ENCODE data around the gene AMPD2. TPM values are rescaled to one million over a fixed set of nuclear protein-coding genes. Genes with fewer than 3 reads are reported as not detected.

The AMPD2 gene
- polyA plus RNA-seq, 1 donor (not counting 4 experiments of a cell fraction or from before 2014, with no cell fraction given) = 17.6 TPM

- Histone ChIP-seq H3K9ac (ENCODE audit: control insufficient read depth, extremely low read depth, insufficient read depth, low read length) (no peak overlapping the region), H3K27me3 (ENCODE audit: control insufficient read depth, extremely low read depth, insufficient read depth, low read length) (no peaks in the 10 kb centered on the region), H4K20me1 (ENCODE audit: control insufficient read depth, extremely low read depth, insufficient read depth, low read length) (no peaks in the 10 kb centered on the region), H3K9me1 (ENCODE audit: control insufficient read depth, extremely low read depth, insufficient read depth, low read length) (no peaks in the 10 kb centered on the region), H3K27ac (ENCODE audit: control insufficient read depth, insufficient read depth, low read length) (no peak overlapping the region), H2AFZ (ENCODE audit: control insufficient read depth, low read length) (no peak overlapping the region), H3K4me1 (ENCODE audit: control insufficient read depth, extremely low read depth, insufficient read depth, low read length) (no peaks in the 10 kb centered on the region), H3K36me3 (ENCODE audit: control insufficient read depth in 2 of 2, extremely low read depth in 1 of 2, insufficient read depth in 2 of 2, low read length in 2 of 2) (peaks cover 0 to 10% of the 10 kb centered on the region in 2 experiments), H3K79me2 (ENCODE audit: control insufficient read depth, insufficient read depth, low read length) (no peaks in the 10 kb centered on the region), H3K4me2 (ENCODE audit: control insufficient read depth, extremely low read depth, insufficient read depth, low read depth, low read length) (no peak overlapping the region), H3K9me3 (ENCODE audit: control insufficient read depth, low read depth, low read length) (no peaks in the 10 kb centered on the region), H3K4me3 (ENCODE audit: control insufficient read depth in 2 of 3, extremely low read depth in 1 of 3, insufficient read depth in 2 of 3, low read depth in 1 of 3, low read length in 3 of 3) (no peak overlapping the region)
- DNase-seq (ENCODE audit: low read depth, low spot score) (no peak), FAIRE-seq (peak; percentile 9)
- TF ChIP-seq CTCF (optimal IDR thresholded peaks at IDR 0.05 in 1 of 3, IDR thresholded peaks at IDR 0.05 in 1 of 3, conservative IDR thresholded peaks at IDR 0.05 in 1 of 3; ENCODE audit: extremely low read depth in 1 of 3, insufficient read depth in 2 of 3, low read length in 3 of 3) = no peak
- no peak for TF ChIP-seq EZH2 (IDR thresholded peaks at IDR 0.05; ENCODE audit: low read length)
- dilution Hi-C loops (cut with MboI; ENCODE audit: extremely low pct_ligation_motif_present, low sequenced_read_pairs) = no loop called here
Observed at GRCh38 chr1:109603229-109603628, 16.4 kb upstream of the AMPD2 start.

GRCh38 chr1:109605381-109605780 lies 14.3 kb upstream of the AMPD2 start:
- no peaks in the 10 kb centered on the region for H3K27me3 ChIP-seq (ENCODE audit: control insufficient read depth, extremely low read depth, insufficient read depth, low read length)
- H3K9me3 ChIP-seq (ENCODE audit: control insufficient read depth, low read depth, low read length) = no peaks in the 10 kb centered on the region
- no peaks in the 10 kb centered on the region for H3K4me1 ChIP-seq (ENCODE audit: control insufficient read depth, extremely low read depth, insufficient read depth, low read length)
- DNase-seq (ENCODE audit: low read depth, low spot score) (no peak), FAIRE-seq (no peak)
- no peak overlapping the region for H3K9ac ChIP-seq (ENCODE audit: control insufficient read depth, extremely low read depth, insufficient read depth, low read length)
- H3K9me1 ChIP-seq (ENCODE audit: control insufficient read depth, extremely low read depth, insufficient read depth, low read length) = no peaks in the 10 kb centered on the region
- H3K36me3 ChIP-seq (ENCODE audit: control insufficient read depth in 2 of 2, extremely low read depth in 1 of 2, insufficient read depth in 2 of 2, low read length in 2 of 2) = peaks cover 0 to 5% of the 10 kb centered on the region in 2 experiments
- no peak overlapping the region for H3K4me3 ChIP-seq (ENCODE audit: control insufficient read depth in 2 of 3, extremely low read depth in 1 of 3, insufficient read depth in 2 of 3, low read depth in 1 of 3, low read length in 3 of 3)
- no peak overlapping the region for H3K4me2 ChIP-seq (ENCODE audit: control insufficient read depth, extremely low read depth, insufficient read depth, low read depth, low read length)
- dilution Hi-C loops (cut with MboI; ENCODE audit: extremely low pct_ligation_motif_present, low sequenced_read_pairs) = no loop called here
- no peaks in the 10 kb centered on the region for H3K79me2 ChIP-seq (ENCODE audit: control insufficient read depth, insufficient read depth, low read length)
- no peaks in the 10 kb centered on the region for H4K20me1 ChIP-seq (ENCODE audit: control insufficient read depth, extremely low read depth, insufficient read depth, low read length)
- H2AFZ ChIP-seq (ENCODE audit: control insufficient read depth, low read length) = no peak overlapping the region
- H3K27ac ChIP-seq (ENCODE audit: control insufficient read depth, insufficient read depth, low read length) = no peak overlapping the region
- TF ChIP-seq EZH2 (IDR thresholded peaks at IDR 0.05; ENCODE audit: low read length) (no peak), CTCF (optimal IDR thresholded peaks at IDR 0.05 in 1 of 3, IDR thresholded peaks at IDR 0.05 in 1 of 3, conservative IDR thresholded peaks at IDR 0.05 in 1 of 3; ENCODE audit: extremely low read depth in 1 of 3, insufficient read depth in 2 of 3, low read length in 3 of 3) (no peak)
